ENCODE measurements around the gene ARSB. TPM values are rescaled to one million over a fixed set of nuclear protein-coding genes. Genes with fewer than 3 reads are reported as not detected.

The ARSB gene
- polyA plus RNA-seq, 1 of the 3 experiments (the other 2 are of a cell fraction) = 12.5 TPM

GRCh38 chr5:78989080-78989479 is 4.0 kb upstream of the ARSB start:
- H3K9me3 ChIP-seq = no peaks in the 10 kb centered on the region
- no peaks in the 10 kb centered on the region for H3K9me2 ChIP-seq

GRCh38 chr5:78985725-78986223 is 664 bp upstream of the ARSB start:
- no peaks in the 10 kb centered on the region for H4K20me1 ChIP-seq (ENCODE audit: insufficient read depth)
- POLR2A ChIA-PET = interaction anchor here (1.1 to 1.5 kb wide), 3 partner anchors 8 to 487 kb away, joined by 3 read pairs; no protein-coding TSS in a partner anchor
- DNase-seq = peak; percentile 43
- H2AFZ ChIP-seq (ENCODE audit: low read depth) = peak overlapping the region; percentile 60
- H3K79me2 ChIP-seq (ENCODE audit: insufficient read depth) = peaks cover 19% of the 10 kb centered on the region
- CTCF ChIA-PET = interaction anchor here (0.6 to 7.3 kb wide), 7 partner anchors 9 to 448 kb away, joined by 3 to 68 read pairs (median 3); no protein-coding TSS in a partner anchor
- no peaks in the 10 kb centered on the region for H3K36me3 ChIP-seq (replicated peaks in 1 of 2; ENCODE audit: control insufficient read depth in 1 of 2, insufficient read depth in 2 of 2, low read length in 1 of 2)
- WGBS (ENCODE audit: low lambda C conversion rate) = 7% methylated on average over 11 of the region's 11 CpGs
- no peaks in the 10 kb centered on the region for H3K9me3 ChIP-seq
- H3K4me3 ChIP-seq (ENCODE audit: low read depth in 2 of 2, low read length in 1 of 2) = peak overlapping the region; percentile 73 to 85
- TF ChIP-seq CHD2 (IDR thresholded peaks at IDR 0.05; ENCODE audit: low read length, partially characterized antibody) (no peak), TCF12 (IDR thresholded peaks at IDR 0.05) (no peak), EP300 (IDR thresholded peaks at IDR 0.05; ENCODE audit: borderline replicate concordance in 1 of 2, low read depth in 1 of 2, low read length in 1 of 2) (no peak), MAX (IDR thresholded peaks at IDR 0.05; ENCODE audit: low read depth) (no peak), FOSL2 (IDR thresholded peaks at IDR 0.05; ENCODE audit: borderline replicate concordance, low read depth) (peak; percentile 34; the same call in 1 of the 2 replicates), USF1 (IDR thresholded peaks at IDR 0.05; ENCODE audit: borderline replicate concordance, low read depth) (peak; percentile 56; the same call in 1 of the 2 replicates), NFIC (IDR thresholded peaks at IDR 0.05; ENCODE audit: borderline replicate concordance) (no peak), REST (IDR thresholded peaks at IDR 0.05; ENCODE audit: low read depth, low read length) (no peak), MXI1 (IDR thresholded peaks at IDR 0.05; ENCODE audit: low read depth, low read length) (no peak), ZBTB33 (IDR thresholded peaks at IDR 0.05; ENCODE audit: borderline replicate concordance, low read depth) (no peak)
- H3K4me1 ChIP-seq (ENCODE audit: control insufficient read depth in 1 of 2, insufficient read depth in 2 of 2, low read depth in 1 of 2, low read length in 1 of 2) = peaks cover 4 to 16% of the 10 kb centered on the region in 2 experiments; a peak in 2 of 4 replicates
- H3K9me2 ChIP-seq = no peaks in the 10 kb centered on the region
- peaks cover 22% of the 10 kb centered on the region for H3F3A ChIP-seq (replicated peaks; ENCODE audit: insufficient read depth)
- H3K9ac ChIP-seq = peak overlapping the region; percentile 84
- H3K27ac ChIP-seq (ENCODE audit: low read depth in 2 of 2, low read length in 1 of 2) = peak overlapping the region; percentile 84 to 97
- H3K27me3 ChIP-seq (ENCODE audit: insufficient read depth) = no peaks in the 10 kb centered on the region
- H3K4me2 ChIP-seq = peak overlapping the region; percentile 81

More at GRCh38 chr5:78989080-78989479, 4.0 kb upstream of the ARSB start:
- 97% methylated on average over 12 of the region's 12 CpGs for WGBS (ENCODE audit: low lambda C conversion rate)
- no peak overlapping the region for H3K27ac ChIP-seq (ENCODE audit: low read depth in 2 of 2, low read length in 1 of 2)
- no peak for DNase-seq
- H4K20me1 ChIP-seq (ENCODE audit: insufficient read depth) = no peaks in the 10 kb centered on the region
- H3K79me2 ChIP-seq (ENCODE audit: insufficient read depth) = no peaks in the 10 kb centered on the region
- CTCF ChIA-PET = interaction anchor here (1.5 to 7.3 kb wide), 4 partner anchors 11 to 144 kb away, joined by 3 to 68 read pairs (median 6); no protein-coding TSS in a partner anchor
- H3K4me3 ChIP-seq (ENCODE audit: low read depth in 2 of 2, low read length in 1 of 2) = no peak overlapping the region
- no peaks in the 10 kb centered on the region for H3K27me3 ChIP-seq (ENCODE audit: insufficient read depth)
- H3K4me2 ChIP-seq = no peak overlapping the region
- no peaks in the 10 kb centered on the region for H3K36me3 ChIP-seq (replicated peaks in 1 of 2; ENCODE audit: control insufficient read depth in 1 of 2, insufficient read depth in 2 of 2, low read length in 1 of 2)
- TF ChIP-seq MEF2A (IDR thresholded peaks at IDR 0.05; ENCODE audit: borderline replicate concordance, low read depth) (no peak), MXI1 (IDR thresholded peaks at IDR 0.05; ENCODE audit: low read depth, low read length) (no peak), POLR2AphosphoS5 (IDR thresholded peaks at IDR 0.05; ENCODE audit: low read depth, low read length) (no peak), IRF3 (IDR thresholded peaks at IDR 0.05; ENCODE audit: low read depth, low read length) (no peak), RXRA (IDR thresholded peaks at IDR 0.05; ENCODE audit: borderline replicate concordance, low read depth) (no peak), FOSL2 (IDR thresholded peaks at IDR 0.05; ENCODE audit: borderline replicate concordance, low read depth) (no peak), CHD2 (IDR thresholded peaks at IDR 0.05; ENCODE audit: low read length, partially characterized antibody) (no peak), RFX5 (IDR thresholded peaks at IDR 0.05; ENCODE audit: low read length) (no peak), YY1 (IDR thresholded peaks at IDR 0.05; ENCODE audit: low read depth) (no peak)
- no peak overlapping the region for H2AFZ ChIP-seq (ENCODE audit: low read depth)
- POLR2A ChIA-PET = no interaction called here
- H3F3A ChIP-seq (replicated peaks; ENCODE audit: insufficient read depth) = peaks cover 14% of the 10 kb centered on the region
- H3K4me1 ChIP-seq (ENCODE audit: control insufficient read depth in 1 of 2, insufficient read depth in 2 of 2, low read depth in 1 of 2, low read length in 1 of 2) = peaks cover 0 to 7% of the 10 kb centered on the region in 2 experiments; a peak in 2 of 4 replicates
- no peak overlapping the region for H3K9ac ChIP-seq

Measured in SK-N-SH (cell line).